ENCODE results near the gene WFIKKN1.
A peak's percentile ranks its signal among the peaks of the same experiment; 100 is the strongest.

The WFIKKN1 gene

GRCh38 chr16:678209-678857 lies 47.5 kb downstream of the WFIKKN1 start:
- FAIRE-seq (no peak), DNase-seq (ENCODE audit: insufficient read length, low spot score) (no peak)
- TF ChIP-seq POLR2A (IDR thresholded peaks at IDR 0.05; ENCODE audit: low read depth, low read length), result no peak

DNA sequence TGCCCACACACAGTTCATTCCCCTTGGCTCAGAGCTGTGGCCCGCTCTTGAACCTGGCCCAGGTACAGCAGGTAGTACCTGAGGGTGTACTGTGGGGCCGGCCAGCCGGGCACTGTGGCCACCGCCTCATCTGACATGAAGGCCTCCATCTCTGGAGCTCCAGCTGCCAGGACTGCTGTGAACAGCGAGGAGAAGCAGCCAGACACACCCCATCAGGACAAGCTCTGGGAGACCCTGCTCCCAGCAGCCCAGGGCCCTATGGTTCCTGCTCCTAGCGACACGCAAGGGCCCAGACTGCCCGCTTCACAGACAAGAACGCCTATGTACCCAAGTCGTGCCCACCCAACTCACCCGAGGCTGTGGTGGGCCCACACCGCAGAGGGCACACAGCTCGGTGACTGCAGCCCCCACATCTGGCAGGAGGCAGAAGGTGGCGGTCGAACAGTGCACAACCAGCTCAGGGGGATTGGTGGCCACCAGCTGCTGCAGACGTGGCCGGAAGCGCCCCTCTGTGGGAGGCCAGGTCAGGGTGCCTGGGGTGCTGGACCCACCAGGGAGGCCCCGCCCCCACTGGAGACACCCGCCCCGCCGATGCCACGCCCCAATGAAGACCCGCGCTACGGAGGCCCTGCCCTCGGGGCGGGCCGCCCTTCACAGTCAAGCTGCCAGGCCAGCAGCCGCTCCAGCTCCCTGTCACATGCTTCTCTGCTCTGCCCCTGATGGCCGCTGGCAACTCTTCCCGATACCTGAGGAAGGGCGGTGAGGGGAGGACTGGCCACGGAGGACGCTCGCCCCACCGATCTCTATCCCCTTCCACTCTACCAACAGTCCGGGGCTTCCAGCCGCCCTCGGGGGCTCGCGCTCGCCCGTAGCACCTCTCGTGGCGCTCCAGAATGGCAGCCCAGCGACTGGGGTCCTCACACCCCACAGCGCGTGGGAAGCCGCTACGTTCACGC lies 48.4 kb downstream of the WFIKKN1 start:
- peak; percentile 61 for DNase-seq (ENCODE audit: insufficient read length, low spot score)
- no peak for FAIRE-seq
- TF ChIP-seq POLR2A (IDR thresholded peaks at IDR 0.05; ENCODE audit: low read depth, low read length), result peak; percentile 43; the same call in 1 of the 2 replicates

- DNase-seq (ENCODE audit: insufficient read length, low spot score), result peak; percentile 83
- FAIRE-seq, result no peak
- TF ChIP-seq POLR2A (IDR thresholded peaks at IDR 0.05; ENCODE audit: low read depth, low read length), result peak; percentile 83
Observed at GRCh38 chr16:679814-680624, 49.2 kb downstream of the WFIKKN1 start, which contains the start of gene STUB1. TSS of gene STUB1 (plus strand) at chr16:680410. CDS start at chr16:680526, 116 bp downstream.

DNA sequence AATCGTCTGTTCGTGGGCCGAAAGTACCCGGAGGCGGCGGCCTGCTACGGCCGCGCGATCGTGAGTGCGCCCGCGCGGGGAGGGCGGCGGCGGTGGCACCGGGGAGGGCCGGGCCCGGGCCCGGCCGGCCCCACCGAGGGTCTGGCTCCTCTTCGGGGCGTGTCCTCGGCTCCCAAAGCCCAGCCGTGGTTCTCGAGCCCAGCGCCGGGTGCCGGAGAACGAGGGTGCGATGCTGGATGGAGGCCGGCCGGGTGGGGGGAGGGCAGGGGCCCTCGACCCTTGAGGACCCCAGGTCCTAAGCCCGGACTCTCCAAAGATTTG lies 49.8 kb downstream of the WFIKKN1 start:
- TF ChIP-seq POLR2A (IDR thresholded peaks at IDR 0.05; ENCODE audit: low read depth, low read length), result no peak
- FAIRE-seq (no peak), DNase-seq (ENCODE audit: insufficient read length, low spot score) (no peak)

DNA sequence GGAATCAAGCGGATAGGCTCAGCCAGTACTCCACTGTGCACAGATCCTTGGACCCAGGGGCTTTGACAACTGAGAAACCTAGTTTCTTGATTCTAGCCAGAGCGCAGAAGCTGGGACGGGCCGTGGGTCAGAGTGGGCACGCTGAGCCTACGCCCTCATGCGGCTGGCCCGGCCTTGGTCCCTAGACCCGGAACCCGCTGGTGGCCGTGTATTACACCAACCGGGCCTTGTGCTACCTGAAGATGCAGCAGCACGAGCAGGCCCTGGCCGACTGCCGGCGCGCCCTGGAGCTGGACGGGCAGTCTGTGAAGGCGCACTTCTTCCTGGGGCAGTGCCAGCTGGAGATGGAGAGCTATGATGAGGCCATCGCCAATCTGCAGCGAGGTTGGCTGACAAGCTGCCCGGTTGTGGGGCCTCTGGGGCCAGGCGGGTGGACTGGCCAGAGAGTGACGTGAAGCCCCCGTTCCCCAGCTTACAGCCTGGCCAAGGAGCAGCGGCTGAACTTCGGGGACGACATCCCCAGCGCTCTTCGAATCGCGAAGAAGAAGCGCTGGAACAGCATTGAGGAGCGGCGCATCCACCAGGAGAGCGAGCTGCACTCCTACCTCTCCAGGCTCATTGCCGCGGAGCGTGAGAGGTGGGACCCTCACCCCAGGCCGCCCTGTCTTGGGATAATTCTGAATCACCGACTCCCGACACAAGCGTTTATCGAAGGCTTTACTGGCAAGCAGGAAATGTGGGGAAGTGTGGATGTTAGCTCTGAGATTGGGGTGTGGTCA lies 50.4 kb downstream of the WFIKKN1 start:
- no peak for FAIRE-seq
- 0 out of 2 replicates have a peak, but pooled peaks have one; percentile 3 for TF ChIP-seq POLR2A (IDR thresholded peaks at IDR 0.05; ENCODE audit: low read depth, low read length)
- no peak for DNase-seq (ENCODE audit: insufficient read length, low spot score)

DNA sequence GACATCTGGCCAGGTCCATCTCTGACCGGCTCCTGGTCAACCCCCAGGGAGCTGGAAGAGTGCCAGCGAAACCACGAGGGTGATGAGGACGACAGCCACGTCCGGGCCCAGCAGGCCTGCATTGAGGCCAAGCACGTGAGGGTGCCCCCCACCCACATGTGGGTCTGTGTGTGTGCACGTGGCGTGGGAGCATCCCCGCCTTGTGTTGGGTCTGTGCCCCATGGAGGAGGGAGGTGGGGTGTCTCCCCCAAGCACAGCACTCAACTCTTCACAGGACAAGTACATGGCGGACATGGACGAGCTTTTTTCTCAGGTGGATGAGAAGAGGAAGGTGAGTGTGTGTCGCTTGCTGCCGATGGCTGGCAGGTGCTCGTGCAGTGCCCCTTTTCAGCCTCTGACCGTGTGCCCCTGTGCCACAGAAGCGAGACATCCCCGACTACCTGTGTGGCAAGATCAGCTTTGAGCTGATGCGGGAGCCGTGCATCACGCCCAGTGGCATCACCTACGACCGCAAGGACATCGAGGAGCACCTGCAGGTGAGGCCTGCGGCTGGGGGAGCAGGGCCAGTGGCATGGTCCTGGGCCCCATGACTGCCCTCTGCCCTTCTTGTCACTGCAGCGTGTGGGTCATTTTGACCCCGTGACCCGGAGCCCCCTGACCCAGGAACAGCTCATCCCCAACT lies 51.1 kb downstream of the WFIKKN1 start:
- TF ChIP-seq POLR2A (IDR thresholded peaks at IDR 0.05; ENCODE audit: low read depth, low read length), result no peak

DNA sequence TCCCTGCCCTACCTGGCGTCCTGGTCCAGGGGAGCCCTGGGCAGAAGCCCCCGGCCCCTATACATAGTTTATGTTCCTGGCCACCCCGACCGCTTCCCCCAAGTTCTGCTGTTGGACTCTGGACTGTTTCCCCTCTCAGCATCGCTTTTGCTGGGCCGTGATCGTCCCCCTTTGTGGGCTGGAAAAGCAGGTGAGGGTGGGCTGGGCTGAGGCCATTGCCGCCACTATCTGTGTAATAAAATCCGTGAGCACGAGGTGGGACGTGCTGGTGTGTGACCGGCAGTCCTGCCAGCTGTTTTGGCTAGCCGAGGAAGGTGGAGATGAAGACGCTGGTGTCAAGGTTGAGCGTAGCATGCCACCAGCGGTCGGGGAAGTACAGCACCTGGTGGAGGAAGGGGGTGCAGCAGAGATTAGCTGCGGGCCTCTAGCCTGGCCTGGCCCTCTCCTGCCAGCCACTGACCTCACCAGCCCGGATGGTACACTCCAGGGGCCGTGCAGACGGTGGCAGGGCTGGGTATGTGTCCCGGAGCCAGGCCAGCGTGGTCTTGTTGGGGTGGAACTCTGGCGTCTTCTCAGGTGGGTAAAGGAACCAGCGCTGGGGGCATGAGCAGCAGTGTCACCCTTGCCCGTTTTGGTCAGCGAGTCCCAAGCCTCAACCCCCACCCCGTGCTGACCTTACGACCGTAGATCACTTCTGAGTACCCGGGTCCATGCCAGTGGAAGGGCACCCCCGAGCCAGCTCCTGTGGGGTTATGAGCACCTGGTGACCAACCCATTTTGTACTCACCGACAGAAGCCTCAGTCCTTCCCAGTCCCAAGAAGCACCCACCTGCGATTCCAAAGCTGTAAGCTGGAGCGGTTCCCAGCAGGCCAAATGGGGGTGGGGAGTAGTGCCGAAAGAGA lies 52.0 kb downstream of the WFIKKN1 start:
- no peak for FAIRE-seq
- TF ChIP-seq POLR2A (IDR thresholded peaks at IDR 0.05; ENCODE audit: low read depth, low read length), result no peak
- DNase-seq (ENCODE audit: insufficient read length, low spot score), result no peak

More for the DNA sequence above, 51.1 kb downstream of the WFIKKN1 start:
- DNase-seq (ENCODE audit: insufficient read length, low spot score) (no peak), FAIRE-seq (no peak)

- DNase-seq (ENCODE audit: insufficient read length, low spot score), result no peak
- FAIRE-seq, result no peak
- no peak for TF ChIP-seq POLR2A (IDR thresholded peaks at IDR 0.05; ENCODE audit: low read depth, low read length)
Observed at GRCh38 chr16:683396-684070, 52.7 kb downstream of the WFIKKN1 start.
